Upper lobe of right lung (tissue), 1 donor: ENCODE measurements around the gene KLHL40. TPM values are rescaled to one million over a fixed set of nuclear protein-coding genes. Genes with fewer than 3 reads are reported as not detected.

Source experiments
- ATAC-seq: fragments of 200-7000 bp; cut with Tn5 transposase; one replicate; pipeline ENCODE4 v1.9.1; 2020; ENCODE audit warnings: mild to moderate bottlenecking, moderate library complexity
- DNase-seq: peaks from one replicate; pipeline ENCODE4 v3.0.0-alpha.2; 2020
- H3K27ac ChIP-seq: fragments of 200-600 bp; one replicate; pipeline ENCODE4 v1.8.0; 2022
- H3K27me3 ChIP-seq: fragments of 200-600 bp; one replicate; pipeline ENCODE4 v1.8.0; 2022; ENCODE audit warnings: mild to moderate bottlenecking
- H3K36me3 ChIP-seq: fragments of 200-600 bp; one replicate; pipeline ENCODE4 v1.8.0; 2022
- H3K4me1 ChIP-seq: fragments of 200-600 bp; one replicate; pipeline ENCODE4 v1.8.0; 2022
- H3K4me3 ChIP-seq: fragments of 200-600 bp; one replicate; pipeline ENCODE4 v1.8.0; 2022; ENCODE audit warnings: mild to moderate bottlenecking
- H3K9me3 ChIP-seq: fragments of 200-600 bp; one replicate; pipeline ENCODE4 v1.8.0; 2022
- CTCF ChIP-seq: fragments of 200-600 bp; IDR thresholded peaks from one replicate; pipeline ENCODE4 v1.8.0; 2022; ENCODE audit warnings: antibody characterized with exemption
- intact Hi-C: fragments of 100-400 bp; cut with DNase I; formaldehyde crosslinking; loops from one replicate; pipeline ENCODE4 v1.11.0; 2022
- total RNA-seq: library from RNA; stranded (reverse); fragmentation: NEBNext Ultra II Directional; extraction: Animal tissue kit (Norgen Biotek cat#: 25700); gene quantifications from one replicate; pipeline ENCODE4 v1.2.1, GENCODE V29; 2021
- donor health status: DM: no; HTN: yes; CAD: no; lungs with severe emphysema.

Gene KLHL40
- total RNA-seq, 1 donor from 2014 or later: not detected

DNA sequence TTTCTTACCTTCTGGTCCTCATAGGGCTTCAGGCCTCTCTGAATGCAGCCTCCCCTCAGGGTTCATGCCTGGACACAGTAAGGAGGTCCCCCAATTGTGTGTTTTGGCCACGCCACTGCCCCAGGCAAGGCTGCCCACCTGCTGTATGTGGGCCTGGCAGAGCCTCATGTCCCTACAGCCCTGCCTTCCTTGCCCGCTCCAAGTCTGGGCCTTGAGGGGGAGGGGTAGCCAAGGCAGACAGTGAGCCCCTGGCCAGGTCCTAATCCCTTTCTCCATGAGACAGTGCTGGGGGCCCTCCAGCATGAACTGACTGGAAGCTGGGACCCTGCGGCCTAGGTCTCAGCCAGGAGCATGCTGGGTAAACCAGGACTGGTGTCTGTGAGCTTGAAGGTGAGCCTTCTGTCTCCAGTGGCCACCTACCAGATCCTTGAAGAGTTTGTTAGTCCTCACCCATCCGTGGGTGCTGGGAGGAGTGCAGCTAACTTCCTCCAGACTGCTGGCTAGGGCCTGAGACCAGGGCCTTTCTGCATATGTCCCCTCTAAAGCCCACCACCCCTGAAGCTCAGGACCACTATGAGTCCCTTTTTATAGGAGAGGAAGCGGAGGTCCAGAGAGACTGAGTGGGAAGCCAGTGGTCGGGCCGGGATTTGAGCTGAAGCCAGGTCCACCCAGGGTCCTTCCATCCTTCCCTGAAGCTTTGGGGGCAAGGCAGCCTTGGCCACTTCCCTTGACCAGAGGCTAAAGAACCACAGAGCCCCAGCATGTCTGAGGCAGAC lies 23.1 kb upstream of the KLHL40 start:
- no peaks in the 10 kb centered on the region for H3K9me3 ChIP-seq
- H3K27me3 ChIP-seq: no peaks in the 10 kb centered on the region
- no peak for TF ChIP-seq CTCF
- H3K27ac ChIP-seq: no peak overlapping the region
- peaks cover 5% of the 10 kb centered on the region for H3K4me1 ChIP-seq
- intact Hi-C loops: no loop called here
- DNase-seq (no peak), ATAC-seq (no peak)
- H3K4me3 ChIP-seq: no peak overlapping the region
- peaks cover 9% of the 10 kb centered on the region for H3K36me3 ChIP-seq

- no peaks in the 10 kb centered on the region for H3K27me3 ChIP-seq
- H3K36me3 ChIP-seq: peaks cover 9% of the 10 kb centered on the region
- ATAC-seq (no peak), DNase-seq (no peak)
- H3K9me3 ChIP-seq: no peaks in the 10 kb centered on the region
- TF ChIP-seq CTCF: no peak
- H3K27ac ChIP-seq: no peak overlapping the region
- no peak overlapping the region for H3K4me3 ChIP-seq
- intact Hi-C loops: no loop called here
- peaks cover 8% of the 10 kb centered on the region for H3K4me1 ChIP-seq
Observed at GRCh38 chr3:42662813-42663535, 22.4 kb upstream of the KLHL40 start.

DNA sequence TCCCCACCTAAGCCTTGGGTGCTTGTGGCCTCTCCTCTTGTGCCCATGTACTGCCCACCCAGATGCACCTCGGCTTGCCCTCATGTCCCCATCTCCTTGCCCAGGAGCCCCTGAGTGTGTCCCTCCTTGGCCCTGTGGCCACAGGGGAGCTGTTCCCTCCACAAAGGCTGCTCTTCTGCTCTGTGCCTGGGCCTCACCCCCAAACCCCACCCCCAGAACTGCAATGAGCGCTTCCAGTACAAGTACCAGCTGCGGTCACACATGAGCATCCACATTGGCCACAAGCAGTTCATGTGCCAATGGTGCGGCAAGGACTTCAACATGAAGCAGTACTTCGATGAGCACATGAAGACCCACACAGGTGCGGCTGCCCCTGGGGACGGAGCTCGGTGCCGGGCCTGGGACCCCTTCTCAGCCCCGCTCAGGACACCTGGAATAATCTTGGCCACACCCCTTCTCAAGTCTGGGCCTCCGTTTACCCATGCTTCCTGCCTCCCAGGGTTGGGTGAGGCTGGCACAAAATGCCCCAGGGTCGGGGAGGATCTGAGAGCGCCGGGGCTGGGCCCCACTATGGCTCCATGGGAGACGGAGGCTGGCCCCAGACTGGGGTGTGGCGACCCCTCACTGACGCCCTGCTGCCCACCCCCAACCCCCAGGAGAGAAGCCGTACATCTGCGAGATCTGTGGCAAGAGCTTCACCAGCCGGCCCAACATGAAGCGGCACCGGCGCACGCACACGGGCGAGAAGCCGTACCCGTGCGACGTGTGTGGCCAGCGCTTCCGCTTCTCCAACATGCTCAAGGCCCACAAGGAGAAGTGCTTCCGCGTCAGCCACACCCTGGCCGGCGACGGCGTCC lies 21.5 kb upstream of the KLHL40 start:
- ATAC-seq: peak; percentile 2
- TF ChIP-seq CTCF: no peak
- intact Hi-C loops: no loop called here

GRCh38 chr3:42664438-42664803 lies 20.9 kb upstream of the KLHL40 start:
- ATAC-seq (no peak), DNase-seq (no peak)
- no peak for TF ChIP-seq CTCF
- peaks cover 8% of the 10 kb centered on the region for H3K36me3 ChIP-seq
- no peaks in the 10 kb centered on the region for H3K27me3 ChIP-seq
- intact Hi-C loops: no loop called here
- no peaks in the 10 kb centered on the region for H3K9me3 ChIP-seq
- no peak overlapping the region for H3K27ac ChIP-seq
- no peak overlapping the region for H3K4me3 ChIP-seq
- peaks cover 8% of the 10 kb centered on the region for H3K4me1 ChIP-seq

More for the DNA sequence above, 21.5 kb upstream of the KLHL40 start:
- Histone ChIP-seq H3K4me1 (peaks cover 8% of the 10 kb centered on the region), H3K27ac (no peak overlapping the region), H3K9me3 (no peaks in the 10 kb centered on the region), H3K36me3 (peaks cover 9% of the 10 kb centered on the region), H3K27me3 (no peaks in the 10 kb centered on the region), H3K4me3 (no peak overlapping the region)
- no peak for DNase-seq

DNA sequence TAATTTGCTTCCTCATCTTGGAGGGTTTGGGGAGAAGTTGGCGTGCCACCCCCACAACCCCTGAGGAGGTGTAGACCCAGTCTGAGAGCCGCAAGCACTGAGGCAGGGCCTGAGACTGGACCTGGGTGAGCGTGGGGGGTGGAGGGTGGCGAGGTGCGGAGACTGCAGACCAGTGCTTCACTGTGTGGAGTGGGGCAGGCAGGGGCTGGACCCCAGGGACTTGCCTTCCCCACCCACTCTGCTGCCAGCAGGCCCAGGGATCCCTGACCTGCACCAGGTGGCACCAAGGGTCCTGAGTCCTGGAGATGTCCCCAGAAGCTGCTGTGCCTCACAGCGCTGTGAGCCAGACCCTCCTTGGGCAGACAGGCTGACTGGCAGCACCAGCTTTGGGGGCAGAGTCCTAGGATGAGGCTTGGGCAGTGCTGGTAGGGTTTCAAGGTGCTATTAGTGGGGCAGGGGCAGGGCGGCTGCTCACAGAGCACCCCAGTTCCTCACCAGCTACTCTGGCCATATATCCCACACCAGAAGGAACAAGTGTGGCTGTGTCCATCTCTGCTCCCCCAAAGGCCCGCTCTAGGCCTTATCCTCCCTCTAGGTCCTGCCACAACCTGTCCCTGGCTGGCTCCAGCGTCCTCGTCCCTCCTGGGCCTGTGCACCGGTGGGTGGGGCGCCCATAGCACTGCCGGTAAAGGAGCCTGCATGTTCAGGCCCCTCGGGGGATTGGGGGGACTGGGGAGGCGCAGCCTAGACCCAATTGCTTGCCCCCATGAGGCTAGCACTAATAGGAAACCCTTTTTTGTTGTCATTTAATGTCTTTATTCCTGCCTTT lies 20.1 kb upstream of the KLHL40 start:
- no peaks in the 10 kb centered on the region for H3K36me3 ChIP-seq
- no peak for ATAC-seq
- no peaks in the 10 kb centered on the region for H3K9me3 ChIP-seq
- no peak overlapping the region for H3K27ac ChIP-seq
- H3K4me1 ChIP-seq: peaks cover 8% of the 10 kb centered on the region
- no peak overlapping the region for H3K4me3 ChIP-seq
- TF ChIP-seq CTCF: no peak
- intact Hi-C loops: no loop called here
- DNase-seq: no peak
- H3K27me3 ChIP-seq: no peaks in the 10 kb centered on the region
